AG04450 (cell line): ENCODE measurements around the gene JADE2. TPM values are rescaled to one million over a fixed set of nuclear protein-coding genes. Genes with fewer than 3 reads are reported as not detected.

ENCODE experiments used
- CTCF ChIA-PET: fragments of 300-600, 350-600 bp; formaldehyde crosslinking; extraction: SDS; loops from one replicate; lab custom pipeline; 2022; ENCODE audit warnings: antibody characterized with exemption, inconsistent platforms; lab: Charles Lee
- POLR2A ChIA-PET: fragments of 350-600 bp; formaldehyde crosslinking; extraction: SDS; loops from one replicate; lab custom pipeline; 2021; ENCODE audit warnings: antibody characterized with exemption, inconsistent platforms; lab: Yijun Ruan, JAX
- DNase-seq: peaks from one replicate; pipeline ENCODE4 v3.0.0-alpha.2; 2011; ENCODE audit warnings: low read depth, low spot score
- H3K27ac ChIP-seq: one replicate; pipeline ENCODE4 v1.5.1; 2012; ENCODE audit warnings: low read depth, low read length, control low read depth
- H3K27me3 ChIP-seq: one replicate; pipeline ENCODE4 v1.6.0; 2012; ENCODE audit warnings: low read length; ENCODE audit not compliant: control insufficient read depth, insufficient read depth
- H3K4me3 ChIP-seq: 2 replicates; pipeline ENCODE4 v1.5.1; 2011; ENCODE audit warnings: mild to moderate bottlenecking, low read depth, low read length, control low read depth
- H3K9me3 ChIP-seq: 2 replicates; pipeline ENCODE4 v1.5.1; 2012; ENCODE audit warnings: low read length; ENCODE audit not compliant: control insufficient read depth, insufficient read depth
- CTCF ChIP-seq: IDR thresholded peaks from 2 replicates; pipeline ENCODE4 v1.5.1; 2011; ENCODE audit warnings: low read depth, low read length, control low read depth, inconsistent platforms
- polyA plus RNA-seq: library from polyadenylated mRNA; depleted of rRNA; stranded (reverse); fragments of >200 nt; gene quantifications from 2 replicates; pipeline ENCODE4 v1.2.3, GENCODE V29; 2011

JADE2 gene
- polyA plus RNA-seq, 1 experiment: 13.2 TPM

DNA sequence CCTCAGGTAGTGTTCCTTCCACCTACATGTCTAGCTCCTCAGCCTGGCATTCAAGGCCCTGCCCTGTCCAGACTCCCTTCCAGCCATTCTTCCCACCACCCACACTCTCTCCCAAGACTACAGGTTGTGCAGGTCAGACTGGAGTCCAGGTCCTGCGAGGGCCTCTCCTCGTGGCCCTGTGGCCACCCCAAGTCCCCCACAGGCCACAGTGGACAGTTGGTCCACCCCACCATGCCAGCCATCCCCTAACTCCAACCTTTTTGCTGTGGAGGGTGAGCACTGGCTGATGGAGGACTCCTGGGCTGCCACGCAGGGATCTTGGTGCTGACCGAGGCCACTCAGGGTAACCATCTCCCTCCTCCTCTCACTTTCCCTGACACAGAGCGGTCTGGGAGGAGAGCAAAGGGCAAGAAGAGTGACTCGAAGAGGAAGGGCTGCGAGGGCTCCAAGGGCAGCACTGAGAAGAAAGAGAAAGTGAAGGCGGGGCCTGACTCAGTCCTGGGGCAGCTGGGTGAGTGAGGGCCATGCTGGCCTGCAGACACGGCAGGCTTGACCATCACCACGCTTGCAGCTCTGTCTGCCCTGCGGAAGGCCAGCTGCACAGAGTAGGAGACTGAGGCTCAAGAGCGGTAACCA lies 51.0 kb downstream of the JADE2 start:
- ChIA-PET CTCF (interaction anchor here (2.2 kb wide), 1 partner anchor 10 kb away, joined by 19 read pairs; no protein-coding TSS in a partner anchor), POLR2A (interaction anchor here (0.6 kb wide), 1 partner anchor 49 kb away, joined by 4 read pairs; no protein-coding TSS in a partner anchor)
- DNase-seq: no peak
- Histone ChIP-seq H3K27ac (peak overlapping the region; percentile 47), H3K27me3 (no peaks in the 10 kb centered on the region), H3K9me3 (no peaks in the 10 kb centered on the region; the same call in 1 of the 2 replicates), H3K4me3 (no peak overlapping the region)
- no peak for TF ChIP-seq CTCF

- POLR2A ChIA-PET: interaction anchor here (0.7 kb wide), 1 partner anchor 80 kb away, joined by 3 read pairs; no protein-coding TSS in a partner anchor
- Histone ChIP-seq H3K9me3 (no peaks in the 10 kb centered on the region; the same call in 1 of the 2 replicates), H3K27ac (peak overlapping the region; percentile 47), H3K27me3 (no peaks in the 10 kb centered on the region), H3K4me3 (no peak overlapping the region)
- TF ChIP-seq CTCF: no peak
- no peak for DNase-seq
- CTCF ChIA-PET: interaction anchor here (0.6 to 4.0 kb wide), 16 partner anchors 9 to 274 kb away, joined by 3 to 39 read pairs (median 6); partner anchors contain the start of genes CDKN2AIPNL and UBE2B
Measured at GRCh38 chr5:134577022-134577795, 51.7 kb downstream of the JADE2 start.

- POLR2A ChIA-PET: interaction anchor here (0.6 to 0.7 kb wide), 2 partner anchors 30 to 79 kb away, joined by 3 read pairs; no protein-coding TSS in a partner anchor
- peak; percentile 37 for DNase-seq
- CTCF ChIA-PET: interaction anchor here (0.6 to 4.0 kb wide), 37 partner anchors 9 to 275 kb away, joined by 3 to 39 read pairs (median 4); partner anchors contain the start of genes CDKN2AIPNL and UBE2B
- Histone ChIP-seq H3K9me3 (no peaks in the 10 kb centered on the region; the same call in 1 of the 2 replicates), H3K27ac (peak overlapping the region; percentile 21), H3K27me3 (no peaks in the 10 kb centered on the region), H3K4me3 (no peak overlapping the region)
- peak; percentile 88 for TF ChIP-seq CTCF
Measured at GRCh38 chr5:134577796-134578577, 52.5 kb downstream of the JADE2 start.

- POLR2A ChIA-PET: interaction anchor here (0.6 kb wide), 1 partner anchor 30 kb away, joined by 3 read pairs; no protein-coding TSS in a partner anchor
Measured at GRCh38 chr5:134578578-134579283, 53.3 kb downstream of the JADE2 start.

More at GRCh38 chr5:134578578-134579283, 53.3 kb downstream of the JADE2 start:
- H3K4me3 ChIP-seq: no peak overlapping the region
- CTCF ChIA-PET: interaction anchor here (0.6 to 4.0 kb wide), 35 partner anchors 8 to 276 kb away, joined by 3 to 39 read pairs (median 4); partner anchors contain the start of genes CDKN2AIPNL and UBE2B
- no peak for DNase-seq
- H3K9me3 ChIP-seq: no peaks in the 10 kb centered on the region; the same call in 1 of the 2 replicates
- H3K27ac ChIP-seq: no peak overlapping the region
- no peaks in the 10 kb centered on the region for H3K27me3 ChIP-seq
- TF ChIP-seq CTCF: no peak
